NOMO-1 treated with DMSO at 0.1 percent for 48 hours (cell line): ENCODE results near the gene NLE1.
"Not testable (repeated sequence)": the region's sequence is repeated elsewhere in the genome, so short reads cannot be mapped to it uniquely, and the experiment has no call there.

ENCODE experiments used
- DNase-seq: peaks from one replicate; lab custom pipeline; 2025; ENCODE audit not compliant: unreplicated experiment; lab: John Stamatoyannopoulos, UW

NLE1 gene

GRCh38 chr17:35129154-35129972, 12.7 kb downstream of the NLE1 start:
- no peak for DNase-seq

- DNase-seq: no peak
Measured at GRCh38 chr17:35127751-35128514, 14.2 kb downstream of the NLE1 start.

- no peak for DNase-seq
Measured at GRCh38 chr17:35121315-35121714, 20.8 kb downstream of the NLE1 start, which contains the start of gene FNDC8. FNDC8 (plus strand) TSS chr17:35121615; CDS start chr17:35121694, 79 bp downstream.

- DNase-seq: peak; percentile 65
Measured at GRCh38 chr17:35119370-35120165, 22.5 kb downstream of the NLE1 start, which contains the start of gene RAD51D. RAD51D (minus strand) TSS chr17:35119860; CDS start chr17:35119613, 247 bp downstream.

- DNase-seq: no peak
Measured at GRCh38 chr17:35117984-35118383, 24.1 kb downstream of the NLE1 start.

- DNase-seq: no peak
Measured at GRCh38 chr17:35116845-35117244, 25.3 kb downstream of the NLE1 start.

GRCh38 chr17:35110791-35111190, 31.3 kb downstream of the NLE1 start:
- not testable (repeated sequence) for DNase-seq

- DNase-seq: no peak
Measured at GRCh38 chr17:35104844-35105450, 37.2 kb downstream of the NLE1 start.

- DNase-seq: no peak
Measured at GRCh38 chr17:35103271-35103670, 38.8 kb downstream of the NLE1 start.

- DNase-seq: no peak
Measured at GRCh38 chr17:35101725-35102124, 40.4 kb downstream of the NLE1 start.

- DNase-seq: no peak
Measured at GRCh38 chr17:35101036-35101435, 41.1 kb downstream of the NLE1 start.

GRCh38 chr17:35099908-35100307, 42.2 kb downstream of the NLE1 start:
- no peak for DNase-seq

- no peak for DNase-seq
Measured at GRCh38 chr17:35097776-35098175, 44.3 kb downstream of the NLE1 start.

- no peak for DNase-seq
Measured at GRCh38 chr17:35095741-35096140, 46.4 kb downstream of the NLE1 start.

- DNase-seq: no peak
Measured at GRCh38 chr17:35094902-35095301, 47.2 kb downstream of the NLE1 start.

- not testable (repeated sequence) for DNase-seq
Measured at GRCh38 chr17:35090707-35091106, 51.4 kb downstream of the NLE1 start.

- DNase-seq: no peak
Measured at GRCh38 chr17:35089586-35090296, 52.4 kb downstream of the NLE1 start.

GRCh38 chr17:35088881-35089585, 53.1 kb downstream of the NLE1 start:
- DNase-seq: peak; percentile 83

- peak; percentile 38 for DNase-seq
Measured at GRCh38 chr17:35088356-35088880, 53.7 kb downstream of the NLE1 start.
